GM12865 (cell line): ENCODE results near the gene DNHD1.

Source experiments
- DNase-seq: peaks from one replicate; pipeline ENCODE4 v3.0.0; 2010; ENCODE audit warnings: low read depth
- H3K4me3 ChIP-seq: 2 replicates; pipeline ENCODE4 v1.5.1; 2011; ENCODE audit warnings: mild to moderate bottlenecking, low read depth, low read length, control low read depth
- TF ChIP-seq, protein P1 (sequence below): IDR thresholded peaks from 2 replicates; pipeline ENCODE4 v1.5.1; 2011; ENCODE audit warnings: low read length, control low read depth, low read depth, inconsistent platforms; ENCODE audit not compliant: insufficient read depth; ENCODE audit errors: missing control alignments

DNHD1 gene, protein sequence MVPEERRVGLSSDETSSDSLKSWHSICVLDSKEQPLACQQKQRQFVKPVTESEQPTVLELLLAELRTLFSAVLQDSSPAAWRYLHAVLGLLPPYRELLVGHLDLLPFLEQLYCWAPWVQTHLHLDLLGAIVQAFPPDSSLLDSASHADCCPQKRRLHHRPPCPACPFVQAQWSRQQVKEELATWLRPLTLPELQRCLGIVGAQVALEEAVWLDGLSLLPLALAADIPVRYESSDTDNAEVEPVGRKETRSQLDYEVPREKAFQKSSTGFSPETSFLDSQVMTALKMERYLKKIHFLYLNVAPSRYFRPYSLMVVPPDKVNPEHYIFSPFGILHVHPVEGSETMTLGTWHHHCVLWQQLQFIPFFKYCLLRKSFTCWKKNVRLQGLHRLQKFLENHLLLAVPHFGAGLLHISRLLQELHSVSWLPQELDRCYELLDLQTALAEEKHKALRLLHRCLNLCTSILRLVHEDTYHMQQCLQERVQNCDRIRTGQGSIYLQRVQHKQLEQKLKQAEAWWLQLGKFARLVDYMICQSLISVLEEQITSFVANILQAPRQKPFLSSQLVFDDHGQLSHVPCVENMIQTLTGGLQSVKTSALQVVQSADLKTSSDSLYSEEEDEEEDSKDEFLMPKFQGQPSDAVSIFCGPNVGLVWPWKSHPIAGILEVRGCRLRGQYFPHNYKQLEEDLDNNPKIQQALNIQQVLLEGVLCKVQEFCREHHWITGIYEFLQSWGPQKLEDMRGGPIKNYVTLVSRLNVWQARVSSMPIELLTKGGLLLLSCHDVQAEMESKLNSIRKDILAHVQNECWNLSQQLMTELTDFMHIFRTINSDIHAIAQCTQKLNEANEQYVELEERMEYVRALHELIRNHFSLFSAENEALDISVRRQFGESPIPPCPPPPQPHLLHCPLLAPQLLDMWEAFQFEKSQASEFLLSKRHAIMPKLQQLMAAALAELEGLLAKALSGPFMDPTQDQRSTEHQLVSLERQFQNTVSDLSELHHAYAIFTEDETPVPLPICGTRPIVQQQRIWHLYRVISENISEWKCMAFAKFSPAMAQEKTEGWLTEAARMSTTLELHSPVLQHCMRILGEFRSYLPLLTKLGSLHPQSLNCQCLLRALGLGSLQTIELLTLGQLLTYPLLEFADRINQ (N-terminal part only)

DNA sequence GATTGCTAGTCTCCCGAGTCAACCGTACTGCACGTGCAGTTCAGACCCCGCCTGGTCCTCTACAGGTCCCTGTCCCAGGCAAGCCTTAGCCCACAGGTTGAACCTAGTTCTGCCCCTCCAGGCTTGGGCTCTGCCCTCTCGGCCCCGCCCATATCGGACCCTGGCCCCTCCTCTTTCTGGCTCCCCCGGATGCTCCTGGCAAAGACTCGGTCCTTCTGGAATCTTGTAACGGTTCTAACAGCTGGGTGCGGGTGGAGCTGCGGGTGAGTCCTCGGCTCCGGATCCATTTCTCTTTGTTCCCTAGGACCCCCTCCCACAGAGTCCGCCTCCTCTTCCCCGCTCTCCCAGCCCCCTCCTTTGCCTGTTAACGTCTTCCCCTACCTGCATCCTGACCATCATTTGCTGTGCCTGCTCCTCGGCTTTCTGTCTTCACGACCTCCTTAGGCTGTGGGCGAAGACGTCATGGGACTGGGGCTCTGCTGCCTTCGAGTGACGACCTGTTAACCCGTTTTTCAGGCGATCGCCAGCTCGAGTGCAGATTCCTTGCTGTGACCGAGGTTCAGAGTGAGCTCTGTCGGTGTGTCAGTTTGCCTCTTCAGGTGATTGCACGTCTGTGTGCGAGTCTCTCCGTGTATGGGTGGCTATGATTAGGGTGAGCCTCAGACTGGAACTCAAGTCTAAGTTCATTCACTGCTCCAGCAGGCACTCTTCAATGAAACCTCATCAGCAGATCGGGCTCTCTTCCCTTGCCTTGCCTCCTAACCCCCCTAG lies at the start of gene DNHD1:
Gene DNHD1 (plus strand): TSS at position 212 of the 771 bp plus-strand sequence. CDS start 936 bp downstream, outside the sequence.
- H3K4me3 ChIP-seq: no peak within 1 kb of the TSS
- TF ChIP-seq, protein P1, sequence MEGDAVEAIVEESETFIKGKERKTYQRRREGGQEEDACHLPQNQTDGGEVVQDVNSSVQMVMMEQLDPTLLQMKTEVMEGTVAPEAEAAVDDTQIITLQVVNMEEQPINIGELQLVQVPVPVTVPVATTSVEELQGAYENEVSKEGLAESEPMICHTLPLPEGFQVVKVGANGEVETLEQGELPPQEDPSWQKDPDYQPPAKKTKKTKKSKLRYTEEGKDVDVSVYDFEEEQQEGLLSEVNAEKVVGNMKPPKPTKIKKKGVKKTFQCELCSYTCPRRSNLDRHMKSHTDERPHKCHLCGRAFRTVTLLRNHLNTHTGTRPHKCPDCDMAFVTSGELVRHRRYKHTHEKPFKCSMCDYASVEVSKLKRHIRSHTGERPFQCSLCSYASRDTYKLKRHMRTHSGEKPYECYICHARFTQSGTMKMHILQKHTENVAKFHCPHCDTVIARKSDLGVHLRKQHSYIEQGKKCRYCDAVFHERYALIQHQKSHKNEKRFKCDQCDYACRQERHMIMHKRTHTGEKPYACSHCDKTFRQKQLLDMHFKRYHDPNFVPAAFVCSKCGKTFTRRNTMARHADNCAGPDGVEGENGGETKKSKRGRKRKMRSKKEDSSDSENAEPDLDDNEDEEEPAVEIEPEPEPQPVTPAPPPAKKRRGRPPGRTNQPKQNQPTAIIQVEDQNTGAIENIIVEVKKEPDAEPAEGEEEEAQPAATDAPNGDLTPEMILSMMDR: no peak

DNA sequence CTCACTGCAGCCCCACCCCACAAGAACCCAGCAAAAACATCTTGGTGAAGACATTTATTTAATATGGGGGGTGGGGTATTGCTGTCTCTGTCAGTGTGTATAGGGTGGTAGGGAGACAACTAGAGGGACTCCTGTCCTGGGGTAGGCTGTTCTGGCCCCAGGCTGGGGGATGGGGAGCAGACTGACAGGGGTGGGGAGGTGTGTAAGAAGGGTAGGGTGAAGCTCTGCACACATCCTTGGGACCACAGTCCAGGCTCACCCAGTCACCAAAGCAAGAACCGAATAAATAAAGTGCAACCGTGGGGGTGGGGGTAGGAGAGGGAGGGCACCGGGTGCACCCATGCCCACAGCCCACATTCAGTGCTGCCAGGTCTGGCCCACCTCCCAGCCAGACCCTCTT lies 48.5 kb upstream of the DNHD1 start:
- no peak for DNase-seq
- TF ChIP-seq, protein P1: no peak
- H3K4me3 ChIP-seq: no peak overlapping the region

More for the DNA sequence above, at the start of gene DNHD1:
- DNase-seq: no peak

DNA sequence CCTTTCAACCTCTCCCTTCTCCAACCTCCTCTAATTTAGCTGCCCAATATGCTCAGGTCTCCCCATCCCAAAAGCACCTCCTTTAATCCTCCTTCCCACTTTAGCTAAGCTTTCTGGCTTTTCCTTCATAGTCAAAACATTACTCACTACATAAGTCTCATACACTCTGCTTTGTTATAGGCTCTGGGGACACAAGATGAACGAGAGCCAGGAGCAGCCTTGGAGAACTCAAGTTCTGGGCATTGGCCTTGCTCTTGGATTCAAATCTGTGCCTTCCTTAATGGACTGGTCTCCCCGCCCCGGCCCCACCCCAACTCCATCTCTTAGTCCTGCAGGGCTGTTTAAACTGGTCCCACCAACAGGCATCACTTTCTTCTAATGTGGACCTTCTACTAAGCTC lies 44.9 kb upstream of the DNHD1 start:
- DNase-seq: no peak
- TF ChIP-seq, protein P1: no peak
- H3K4me3 ChIP-seq: no peak overlapping the region

DNA sequence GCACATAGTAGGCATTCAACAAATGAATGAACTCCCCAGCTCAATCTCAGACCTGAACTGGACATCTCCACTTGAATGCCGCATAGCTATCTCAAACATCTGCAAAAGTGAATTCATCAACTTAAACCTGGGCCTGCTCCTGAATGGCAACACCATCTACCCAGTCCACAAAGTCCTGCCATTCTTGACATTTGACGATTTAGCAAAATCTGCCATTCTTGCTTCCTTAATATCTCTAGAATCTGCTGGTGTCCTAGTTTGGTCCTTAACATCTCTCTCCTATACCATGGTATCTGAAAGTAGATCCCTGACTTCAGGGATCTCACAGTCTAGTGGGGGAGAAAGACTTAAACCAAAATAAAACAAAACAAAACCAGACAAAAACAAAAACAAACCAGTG lies 43.9 kb upstream of the DNHD1 start:
- no peak for DNase-seq
- H3K4me3 ChIP-seq: no peak overlapping the region
- TF ChIP-seq, protein P1: no peak

DNA sequence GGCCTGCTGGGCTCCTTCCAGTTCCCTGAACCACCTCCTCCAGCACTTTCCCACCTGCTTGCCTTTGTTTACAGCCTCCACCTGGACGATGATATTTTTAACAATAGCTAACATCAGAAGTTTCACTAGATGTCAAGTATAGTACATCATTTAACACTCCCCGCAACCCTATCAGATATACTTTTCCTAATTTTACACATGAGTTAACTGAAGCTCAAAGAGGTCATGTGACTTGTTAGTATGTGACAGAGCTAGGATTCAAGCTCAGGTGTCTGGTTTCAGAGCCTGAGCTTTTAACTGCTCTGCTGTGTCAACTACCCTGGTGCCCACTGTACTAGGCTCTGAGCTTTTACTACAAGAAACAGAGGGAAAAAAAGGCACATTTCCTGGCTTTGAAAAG lies 42.0 kb upstream of the DNHD1 start:
- TF ChIP-seq, protein P1: no peak
- DNase-seq: no peak
- no peak overlapping the region for H3K4me3 ChIP-seq
